SK-N-SH treated with all-trans-retinoic acid at 6 μM for 48 hours (cell line): ENCODE measurements around the gene ELOVL7.

Experiments
- OSR1 ChIP-seq: fragments of 250-450 bp; sonication (Bioruptor Pico); IDR thresholded peaks from 2 replicates; pipeline ENCODE4 v1.8.0; 2022; ENCODE audit warnings: moderate library complexity, mild to moderate bottlenecking, inconsistent platforms
- PATZ1 ChIP-seq: fragments of 250-450 bp; sonication (Bioruptor Pico); IDR thresholded peaks from 2 replicates; pipeline ENCODE4 v1.8.0; 2020; ENCODE audit warnings: mild to moderate bottlenecking, moderate library complexity, borderline replicate concordance
- RARB ChIP-seq: fragments of 250-450 bp; sonication (Bioruptor Pico); IDR thresholded peaks from 2 replicates; pipeline ENCODE4 v1.8.0; 2021; ENCODE audit warnings: mild to moderate bottlenecking, moderate library complexity
- TOX ChIP-seq: fragments of 250-450 bp; sonication (Bioruptor Pico); IDR thresholded peaks from 2 replicates; pipeline ENCODE4 v1.8.0; 2021; ENCODE audit warnings: mild to moderate bottlenecking, moderate library complexity, borderline replicate concordance
- ZFP3 ChIP-seq: fragments of 250-450 bp; sonication (Bioruptor Pico); IDR thresholded peaks from 2 replicates; pipeline ENCODE4 v1.5.0; 2020; ENCODE audit warnings: mild to moderate bottlenecking, moderate library complexity

DNA sequence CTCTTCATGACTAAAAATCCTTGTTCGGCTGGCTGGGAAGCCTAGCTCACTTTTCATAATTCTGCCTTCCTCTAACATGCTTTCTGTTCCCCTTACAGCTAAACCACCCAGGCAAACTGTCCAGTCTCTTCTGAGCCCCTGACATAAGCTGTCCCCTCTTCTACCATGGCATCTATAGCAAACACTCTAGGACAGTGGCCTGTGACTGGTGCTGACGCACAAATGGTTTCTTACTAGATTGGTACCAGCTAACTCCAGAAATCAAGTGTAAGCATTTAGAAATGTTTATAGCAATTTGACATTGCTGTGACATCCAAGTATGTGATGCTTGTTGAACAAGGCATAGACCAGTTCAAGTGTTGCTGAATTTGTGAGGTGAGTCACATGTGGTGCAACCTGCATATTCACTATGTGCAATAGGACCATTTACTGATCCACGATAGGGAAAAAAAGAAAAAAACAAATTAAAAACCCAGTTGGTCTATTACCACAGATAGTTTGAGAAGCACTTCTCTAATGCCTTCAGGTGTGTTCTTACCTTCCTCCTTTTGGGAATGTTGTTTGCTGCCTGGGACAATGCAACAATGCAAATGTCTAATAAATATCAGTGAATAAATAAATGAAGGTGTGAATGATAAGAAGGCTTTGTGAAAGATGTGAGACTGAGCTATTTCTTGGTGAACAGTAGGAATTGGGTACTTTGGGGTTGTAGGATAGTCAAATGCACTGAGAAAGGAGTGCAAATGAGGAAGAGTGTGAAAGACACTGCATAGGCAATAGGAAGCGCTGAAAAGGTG lies 22.4 kb downstream of the ELOVL7 start:
- TF ChIP-seq RARB (CRISPR knock-in tag) (no peak), PATZ1 (CRISPR knock-in tag) (no peak), TOX (CRISPR knock-in tag) (no peak), OSR1 (CRISPR knock-in tag) (no peak), ZFP3 (CRISPR knock-in tag) (no peak)
